SK-N-SH treated with all-trans-retinoic acid at 6 μM for 48 hours (cell line): ENCODE data around the gene TMEM132D.

Experiments used
- ATAC-seq: fragments of 200-7000 bp; cut with Tn5 transposase; 3 replicates; pipeline ENCODE4 v1.9.1; 2020; ENCODE audit warnings: mild to moderate bottlenecking, moderate library complexity
- ARNTL ChIP-seq: fragments of 450-650 bp; formaldehyde crosslinking; IDR thresholded peaks from 2 replicates; pipeline ENCODE4 v1.5.0; 2020; ENCODE audit warnings: low read depth, mild to moderate bottlenecking, moderate library complexity, borderline replicate concordance
- BACH2 ChIP-seq: fragments of 250-450 bp; sonication (Bioruptor Pico); IDR thresholded peaks from 2 replicates; pipeline ENCODE4 v1.9.0; 2021; ENCODE audit warnings: mild to moderate bottlenecking, borderline replicate concordance
- CREB5 ChIP-seq: fragments of 250-450 bp; sonication (Bioruptor Pico); IDR thresholded peaks from 2 replicates; pipeline ENCODE4 v1.5.1; 2020; ENCODE audit warnings: low read depth, mild to moderate bottlenecking, moderate library complexity
- CSDC2 ChIP-seq: fragments of 250-450 bp; sonication (Bioruptor Pico); IDR thresholded peaks from 2 replicates; pipeline ENCODE4 v1.5.0; 2020; ENCODE audit warnings: mild to moderate bottlenecking, moderate library complexity
- CSRNP3 ChIP-seq: fragments of 250-450 bp; sonication (Bioruptor Pico); IDR thresholded peaks from 2 replicates; pipeline ENCODE4 v1.5.1; 2021; ENCODE audit warnings: mild to moderate bottlenecking, moderate library complexity
- GLIS3 ChIP-seq: fragments of 250-450 bp; sonication (Bioruptor Pico); IDR thresholded peaks from 2 replicates; pipeline ENCODE4 v1.5.0; 2020; ENCODE audit warnings: mild to moderate bottlenecking, moderate library complexity
- ISL1 ChIP-seq: fragments of 250-450 bp; sonication (Bioruptor Pico); IDR thresholded peaks from 2 replicates; pipeline ENCODE4 v2.1.2; 2022; ENCODE audit warnings: mild to moderate bottlenecking, moderate library complexity
- OSR1 ChIP-seq: fragments of 250-450 bp; sonication (Bioruptor Pico); IDR thresholded peaks from 2 replicates; pipeline ENCODE4 v1.8.0; 2022; ENCODE audit warnings: moderate library complexity, mild to moderate bottlenecking, inconsistent platforms
- PATZ1 ChIP-seq: fragments of 250-450 bp; sonication (Bioruptor Pico); IDR thresholded peaks from 2 replicates; pipeline ENCODE4 v1.8.0; 2020; ENCODE audit warnings: mild to moderate bottlenecking, moderate library complexity, borderline replicate concordance
- POU6F1 ChIP-seq: fragments of 250-450 bp; sonication (Bioruptor Pico); IDR thresholded peaks from 2 replicates; pipeline ENCODE4 v1.8.0; 2021; ENCODE audit warnings: low read depth, mild to moderate bottlenecking, moderate library complexity, borderline replicate concordance
- PPARA ChIP-seq: fragments of 250-450 bp; sonication (Bioruptor Pico); IDR thresholded peaks from 2 replicates; pipeline ENCODE4 v1.5.0; 2020; ENCODE audit warnings: mild to moderate bottlenecking, borderline replicate concordance
- RARB ChIP-seq: fragments of 250-450 bp; sonication (Bioruptor Pico); IDR thresholded peaks from 2 replicates; pipeline ENCODE4 v1.8.0; 2021; ENCODE audit warnings: mild to moderate bottlenecking, moderate library complexity
- SNAI2 ChIP-seq: fragments of 250-450 bp; sonication (Bioruptor Pico); IDR thresholded peaks from 2 replicates; pipeline ENCODE4 v1.5.0; 2020; ENCODE audit warnings: mild to moderate bottlenecking, moderate library complexity
- TOX ChIP-seq: fragments of 250-450 bp; sonication (Bioruptor Pico); IDR thresholded peaks from 2 replicates; pipeline ENCODE4 v1.8.0; 2021; ENCODE audit warnings: mild to moderate bottlenecking, moderate library complexity, borderline replicate concordance
- TSHZ2 ChIP-seq: fragments of 250-450 bp; sonication (Bioruptor Pico); IDR thresholded peaks from 2 replicates; pipeline ENCODE4 v1.5.0; 2020; ENCODE audit warnings: mild to moderate bottlenecking, moderate library complexity
- ZC3H10 ChIP-seq: fragments of 250-450 bp; sonication (Bioruptor Pico); IDR thresholded peaks from 2 replicates; pipeline ENCODE4 v1.5.1; 2021; ENCODE audit warnings: mild to moderate bottlenecking, moderate library complexity
- ZFP3 ChIP-seq: fragments of 250-450 bp; sonication (Bioruptor Pico); IDR thresholded peaks from 2 replicates; pipeline ENCODE4 v1.5.0; 2020; ENCODE audit warnings: mild to moderate bottlenecking, moderate library complexity
- ZNF565 ChIP-seq: fragments of 450-650 bp; formaldehyde crosslinking; conservative IDR thresholded peaks from 2 replicates; pipeline ENCODE4 v1.5.0; 2020; ENCODE audit warnings: low read depth, mild to moderate bottlenecking, moderate library complexity
- ZNF70 ChIP-seq: fragments of 450-650 bp; formaldehyde crosslinking; IDR thresholded peaks from 2 replicates; pipeline ENCODE4 v1.5.0; 2020; ENCODE audit warnings: mild to moderate bottlenecking, moderate library complexity
- ZNF8 ChIP-seq: fragments of 450-650 bp; formaldehyde crosslinking; IDR thresholded peaks from 2 replicates; pipeline ENCODE4 v1.5.0; 2020; ENCODE audit warnings: mild to moderate bottlenecking, moderate library complexity

TMEM132D gene

GRCh38 chr12:129150721-129151120 is 753.1 kb downstream of the TMEM132D start:
- TF ChIP-seq TSHZ2 (CRISPR knock-in tag), result no peak
- TF ChIP-seq CSDC2 (CRISPR knock-in tag), result no peak
- no peak for TF ChIP-seq BACH2 (CRISPR knock-in tag)
- TF ChIP-seq PATZ1 (CRISPR knock-in tag), result no peak
- TF ChIP-seq ZC3H10, result no peak
- no peak for TF ChIP-seq CSRNP3 (CRISPR knock-in tag)
- TF ChIP-seq SNAI2 (CRISPR knock-in tag), result no peak
- TF ChIP-seq TOX (CRISPR knock-in tag), result no peak
- no peak for TF ChIP-seq GLIS3
- TF ChIP-seq, all 23 proteins: peak for 0
- no peak for ATAC-seq

- ATAC-seq, result no peak
- TF ChIP-seq PPARA (CRISPR knock-in tag), result no peak
- no peak for TF ChIP-seq GLIS3
- TF ChIP-seq OSR1 (CRISPR knock-in tag), result no peak
- no peak for TF ChIP-seq ZFP3 (CRISPR knock-in tag)
- no peak for TF ChIP-seq ISL1 (CRISPR knock-in tag)
- TF ChIP-seq PATZ1 (CRISPR knock-in tag), result no peak
- TF ChIP-seq CREB5 (CRISPR knock-in tag), result no peak
- TF ChIP-seq CSRNP3 (CRISPR knock-in tag), result no peak
- no peak for TF ChIP-seq ZC3H10
- TF ChIP-seq CSDC2 (CRISPR knock-in tag), result no peak
- no peak for TF ChIP-seq ZNF70 (CRISPR knock-in tag)
- no peak for TF ChIP-seq POU6F1 (CRISPR knock-in tag)
- no peak for TF ChIP-seq TOX (CRISPR knock-in tag)
- no peak for TF ChIP-seq ZNF8
- TF ChIP-seq SNAI2 (CRISPR knock-in tag), result no peak
- TF ChIP-seq ARNTL (CRISPR knock-in tag), result no peak
- TF ChIP-seq RARB (CRISPR knock-in tag), result no peak
- no peak for TF ChIP-seq TSHZ2 (CRISPR knock-in tag)
- no peak for TF ChIP-seq ZNF565 (CRISPR knock-in tag)
Observed at GRCh38 chr12:129145381-129145780, 758.4 kb downstream of the TMEM132D start.
